ENCODE measurements around the gene PIK3C2G. TPM values are rescaled to one million over a fixed set of nuclear protein-coding genes. Genes with fewer than 3 reads are reported as not detected.

PIK3C2G gene
- total and polyA plus RNA-seq, 2 of the 4 experiments (the other 2 are of a cell fraction), result not detected

- in situ Hi-C loops (cut with MboI; ENCODE audit: low sequenced_read_pairs), result no loop called here
These were observed 435.8 kb downstream of the PIK3C2G start for GRCh38 chr12:18696971-18697602.

More at GRCh38 chr12:18696971-18697602, 435.8 kb downstream of the PIK3C2G start:
- no peaks in the 10 kb centered on the region for H3K9me1 ChIP-seq (ENCODE audit: insufficient read depth, low read length)
- no peak overlapping the region for H3K14ac ChIP-seq (replicated peaks; ENCODE audit: low read depth, low read length)
- TF ChIP-seq NFE2L2 (IDR thresholded peaks at IDR 0.05; ENCODE audit: low read depth, low read length) (no peak), MAFK (IDR thresholded peaks at IDR 0.05; ENCODE audit: low read depth, low read length) (no peak), CEBPB (IDR thresholded peaks at IDR 0.05; ENCODE audit: low read depth, low read length) (peak; percentile 44; the same call in 1 of the 2 replicates), CTCF (conservative IDR thresholded peaks at IDR 0.05; ENCODE audit: low read depth, low read length) (no peak), FOS (IDR thresholded peaks at IDR 0.05; ENCODE audit: low read depth, low read length) (peak; percentile 83)
- H2BK15ac ChIP-seq (ENCODE audit: low read depth, low read length), result no peak overlapping the region
- CTCF ChIA-PET, result no interaction called here
- H2AFZ ChIP-seq (replicated peaks; ENCODE audit: low read length, poor library complexity), result no peak overlapping the region
- no peak overlapping the region for H3K4me3 ChIP-seq (ENCODE audit: insufficient read depth, low read depth, low read length)
- DNase-seq, result peak; percentile 80
- peak overlapping the region; percentile 69 for H2BK5ac ChIP-seq (ENCODE audit: low read depth, low read length, poor library complexity, severe bottlenecking)
- intact Hi-C loops (cut with micrococcal nuclease) (no loop called here), dilution Hi-C loops (cut with HindIII; ENCODE audit: low sequenced_read_pairs, unreplicated experiment) (no loop called here)
- H4K20me1 ChIP-seq (ENCODE audit: insufficient read depth, low read length), result no peaks in the 10 kb centered on the region
- ATAC-seq (ENCODE audit: low read depth), result peak; percentile 92
- no peak overlapping the region for H2BK20ac ChIP-seq (ENCODE audit: low read depth, low read length)
- H3K36me3 ChIP-seq (ENCODE audit: control insufficient read depth, insufficient read depth, low read length), result no peaks in the 10 kb centered on the region
- no peak overlapping the region for H2BK120ac ChIP-seq (ENCODE audit: low read depth, low read length)
- no peak overlapping the region for H3K23ac ChIP-seq (ENCODE audit: low read depth, low read length)
- BruUV-seq (replicated peaks), result no TSS peak
- H3K79me1 ChIP-seq (ENCODE audit: low read depth in 1 of 2, low read length in 2 of 2), result no peaks in the 10 kb centered on the region
- peak overlapping the region; percentile 29; the same call in 1 of the 2 replicates for H3K27ac ChIP-seq (ENCODE audit: insufficient read depth, low read length)
- H3K9me3 ChIP-seq (ENCODE audit: control insufficient read depth, insufficient read depth, low read length), result no peaks in the 10 kb centered on the region
- H2AK5ac ChIP-seq (ENCODE audit: low read depth, low read length), result no peak overlapping the region
- H3K4me1 ChIP-seq (ENCODE audit: control insufficient read depth, insufficient read depth, low read length), result peaks cover 2% of the 10 kb centered on the region; the same call in 1 of the 2 replicates
- no peak overlapping the region for H4K5ac ChIP-seq (ENCODE audit: low read depth, low read length)
- no peaks in the 10 kb centered on the region for H3K27me3 ChIP-seq (ENCODE audit: control insufficient read depth, insufficient read depth, low read length)
- H2AK9ac ChIP-seq (replicated peaks; ENCODE audit: low read depth, low read length, poor library complexity), result no peak overlapping the region
- H3K4me2 ChIP-seq (ENCODE audit: low read depth, low read length), result no peak overlapping the region
- POLR2A ChIA-PET (ENCODE audit: unreplicated experiment), result no interaction called here
- no peak overlapping the region for H3K4ac ChIP-seq (ENCODE audit: low read depth, low read length)
- H3K18ac ChIP-seq (ENCODE audit: low read depth, low read length), result no peak overlapping the region
- no peak overlapping the region for H4K8ac ChIP-seq (ENCODE audit: low read depth in 2 of 2, low read length in 2 of 2)
- H3K9ac ChIP-seq (ENCODE audit: low read depth, low read length), result no peak overlapping the region
- no peak overlapping the region for H3K56ac ChIP-seq (ENCODE audit: extremely low read depth, insufficient read depth, low read length)
- H4K91ac ChIP-seq (ENCODE audit: insufficient read depth, low read depth, low read length), result no peak overlapping the region

Other genes with a start within 250 kb of the PIK3C2G start
- not detected in 2 replicates for gene RERGL, start 171.3 kb upstream of the PIK3C2G start, total RNA-seq (2012; rRNA removed)
- 0.10 TPM in 1 of 2 replicates, not detected in the other for gene RERGL, start 171.3 kb upstream of the PIK3C2G start, polyA plus RNA-seq (2012; rRNA removed)

Measured in IMR-90 (cell line).